22Rv1 (cell line): ENCODE data around the gene LRWD1.

ENCODE experiments used
- CTCF ChIP-seq: fragments of 450-650 bp; IDR thresholded peaks from 2 replicates; pipeline ENCODE4 v1.5.1; 2017; ENCODE audit warnings: mild to moderate bottlenecking
- ZFX ChIP-seq: fragments of 450-650 bp; IDR thresholded peaks from 2 replicates; pipeline ENCODE4 v1.6.1; 2017; ENCODE audit warnings: antibody characterized with exemption, borderline replicate concordance

GRCh38 chr7:102450242-102450641, 14.5 kb upstream of the LRWD1 start:
- TF ChIP-seq CTCF (peak; percentile 12; the same call in 1 of the 2 replicates), ZFX (no peak)
